HG02623 (cell line): ENCODE data around the gene ZNF274.
A peak's percentile ranks its signal among the peaks of the same experiment; 100 is the strongest.
"Not testable (repeated sequence)": the region's sequence is repeated elsewhere in the genome, so short reads cannot be mapped to it uniquely, and the experiment has no call there.

Source experiments
- ATAC-seq: cut with Tn5 transposase; IDR thresholded peaks from one replicate; pipeline ENCODE4 v1.9.1; 2021; ENCODE audit warnings: moderate library complexity; ENCODE audit not compliant: unreplicated experiment

Gene ZNF274

DNA sequence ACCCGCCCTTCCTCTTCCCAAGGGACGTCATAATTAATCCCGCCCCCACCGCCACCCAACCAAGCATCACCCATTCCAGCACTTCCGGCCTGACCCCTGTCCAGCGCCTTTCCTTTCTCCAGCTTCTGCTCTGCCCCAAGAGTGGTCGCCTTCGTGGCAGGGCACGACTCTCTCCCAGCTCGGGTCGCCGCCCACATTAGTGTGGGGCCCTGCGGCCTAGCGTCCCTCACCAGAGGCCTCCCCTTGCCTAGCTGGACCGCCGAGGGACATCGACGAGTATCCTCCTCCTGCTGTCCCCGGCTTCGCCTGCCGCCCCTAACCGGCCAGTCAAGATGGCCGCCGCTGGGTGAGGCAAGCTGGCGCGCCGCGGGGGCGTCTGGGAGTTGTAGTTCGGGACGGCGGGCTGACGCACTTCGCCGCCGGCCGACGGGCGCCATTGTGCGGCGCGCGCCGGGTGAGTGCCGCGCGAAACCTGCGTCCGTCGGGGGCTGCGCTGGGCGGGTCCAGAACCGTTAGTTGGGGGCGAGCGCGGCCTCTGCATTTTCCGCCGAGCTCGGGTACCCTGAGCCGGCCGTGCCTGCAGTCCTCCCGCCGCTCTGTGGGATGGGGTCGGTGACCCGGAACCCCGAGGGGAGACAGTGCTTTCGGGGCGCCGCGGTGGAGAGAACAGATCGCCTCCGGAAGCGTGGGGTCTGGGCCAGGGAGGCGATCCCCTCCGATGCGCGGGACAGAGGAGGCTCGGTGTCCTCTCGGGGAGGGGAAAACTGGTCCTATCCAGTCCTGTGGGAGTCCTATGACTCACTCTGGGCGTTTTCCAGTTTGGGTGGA is at the start of gene ZNF274:
ZNF274 (plus strand) TSS at position 73 of the 828 bp plus-strand sequence. CDS start 905 bp downstream, outside the sequence.
- ATAC-seq = peak; percentile 86

DNA sequence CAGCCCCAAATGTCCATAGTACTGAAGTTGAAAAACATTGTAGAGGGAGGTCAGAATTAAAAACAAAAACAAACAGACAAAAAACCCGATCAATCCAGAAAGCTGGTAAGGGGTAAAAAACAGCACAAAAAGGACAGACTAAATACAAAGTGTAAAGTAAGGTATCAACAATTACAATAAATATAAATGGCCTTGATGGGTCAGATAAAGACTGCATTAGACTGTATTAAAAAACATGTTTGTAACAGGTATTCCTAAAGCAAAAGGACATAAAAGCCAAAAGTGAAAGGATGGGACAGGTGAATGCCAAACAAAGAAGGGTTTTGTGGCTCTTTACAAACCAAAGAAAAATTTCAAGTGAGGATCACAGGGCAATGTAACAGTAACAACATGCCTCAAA is 48.6 kb upstream of the ZNF274 start:
- ATAC-seq = no peak

DNA sequence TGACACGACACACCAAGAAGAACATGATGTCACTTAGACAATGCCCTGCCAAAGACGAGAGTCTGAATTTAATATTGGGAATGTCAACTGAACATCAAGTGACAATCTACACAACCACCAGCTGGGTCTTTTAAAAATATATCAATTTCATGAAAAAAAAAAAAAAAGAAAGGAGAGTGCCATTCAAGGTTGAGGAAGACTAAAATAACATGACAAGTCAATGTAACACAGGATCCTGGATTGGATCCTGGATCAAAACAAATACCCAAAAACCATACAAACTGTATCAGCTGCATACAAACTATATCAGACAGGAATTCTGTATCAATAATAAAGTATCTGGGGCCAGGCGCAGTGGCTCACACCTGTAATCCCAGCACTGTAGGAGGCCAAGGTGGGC is 37.0 kb upstream of the ZNF274 start:
- ATAC-seq = no peak

DNA sequence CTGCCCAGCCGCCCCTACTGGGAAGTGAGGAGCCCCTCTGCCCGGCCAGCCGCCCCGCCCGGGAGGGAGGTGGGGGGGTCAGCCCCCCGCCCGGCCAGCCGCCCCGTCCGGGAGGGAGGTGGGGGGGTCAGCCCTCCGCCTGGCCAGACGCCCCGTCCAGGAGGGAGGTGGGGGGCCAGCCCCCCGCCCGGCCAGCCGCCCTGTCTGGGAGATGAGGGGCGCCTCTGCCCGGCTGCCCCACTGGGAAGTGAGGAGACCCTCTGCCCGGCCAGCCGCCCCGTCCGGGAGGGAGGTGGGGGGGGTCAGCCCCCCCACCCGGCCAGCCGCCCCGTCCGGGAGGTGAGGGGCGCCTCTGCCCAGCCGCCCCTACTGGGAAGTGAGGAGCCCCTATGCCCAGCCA is 35.4 kb upstream of the ZNF274 start:
- ATAC-seq = not testable (repeated sequence)

DNA sequence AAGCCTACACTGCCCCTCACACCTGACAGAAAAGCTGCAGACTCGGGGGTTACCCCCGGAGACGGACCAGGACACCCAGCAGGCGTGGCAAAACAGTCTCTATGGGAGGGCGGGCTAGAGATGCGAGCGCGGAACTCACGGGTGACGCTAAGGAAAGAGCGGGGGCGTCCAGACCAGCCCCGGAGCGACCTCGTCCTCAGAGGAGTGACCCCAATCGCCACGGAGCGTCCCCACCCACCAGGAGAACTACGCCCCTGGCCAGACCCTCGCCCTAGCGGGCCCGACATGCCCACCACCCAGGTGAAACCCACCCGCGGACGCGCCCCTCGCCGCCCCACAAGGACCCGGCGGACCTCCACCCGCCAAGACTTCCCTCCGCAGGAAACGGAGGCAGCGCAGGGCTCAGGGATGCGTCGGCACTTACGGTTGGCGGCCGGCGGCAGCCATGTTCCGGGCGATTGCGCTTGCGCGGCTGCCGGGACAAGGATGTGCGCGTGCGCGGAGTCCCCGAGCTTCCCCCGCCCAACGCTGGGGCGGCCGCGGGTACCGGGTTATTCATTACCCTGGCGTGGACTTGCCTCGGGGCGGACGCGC is 32.4 kb upstream of the ZNF274 start, which contains the start of gene ZNF329:
ZNF329 (minus strand) TSS at position 462 of the 594 bp plus-strand sequence. CDS start 21,286 bp downstream, outside the sequence.
- peak; percentile 67 for ATAC-seq

DNA sequence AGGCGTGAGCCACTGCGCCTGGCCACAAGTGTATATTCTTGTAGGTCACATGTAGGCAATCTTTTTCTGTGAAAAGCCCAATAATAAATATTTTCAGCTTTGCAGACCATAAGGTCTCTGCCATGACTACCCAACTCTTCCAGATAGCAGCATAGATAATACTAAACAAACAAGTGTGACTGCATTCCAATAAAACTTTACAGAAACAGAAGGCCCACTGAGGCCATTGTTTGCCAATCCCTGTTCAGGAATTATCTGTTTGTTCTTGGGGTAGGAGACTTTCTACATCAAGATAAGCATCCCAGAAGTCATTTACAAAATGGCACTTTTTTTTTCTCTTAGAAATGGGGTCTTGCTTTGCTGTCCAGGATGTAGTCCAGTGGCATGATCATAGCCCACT is 29.5 kb upstream of the ZNF274 start:
- no peak for ATAC-seq

DNA sequence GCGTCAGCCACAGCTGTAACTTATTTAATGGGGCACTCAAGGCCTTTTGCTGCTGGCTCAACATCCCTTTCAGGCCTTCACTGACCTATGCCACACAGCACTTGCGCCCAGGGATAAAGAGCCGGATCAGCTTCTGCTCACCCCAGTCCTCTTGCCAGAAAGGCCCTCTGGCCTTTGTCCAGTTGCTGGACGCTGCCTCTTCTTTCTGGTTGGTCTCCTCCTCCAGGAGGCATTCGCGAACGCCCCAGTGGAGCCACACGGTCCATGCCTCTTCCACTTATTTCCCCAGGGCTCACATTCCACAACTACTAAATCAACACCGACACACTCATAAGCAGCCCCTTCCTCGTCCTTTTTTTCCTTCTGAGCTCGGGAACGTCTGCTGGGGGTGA is 28.6 kb upstream of the ZNF274 start:
- no peak for ATAC-seq

DNA sequence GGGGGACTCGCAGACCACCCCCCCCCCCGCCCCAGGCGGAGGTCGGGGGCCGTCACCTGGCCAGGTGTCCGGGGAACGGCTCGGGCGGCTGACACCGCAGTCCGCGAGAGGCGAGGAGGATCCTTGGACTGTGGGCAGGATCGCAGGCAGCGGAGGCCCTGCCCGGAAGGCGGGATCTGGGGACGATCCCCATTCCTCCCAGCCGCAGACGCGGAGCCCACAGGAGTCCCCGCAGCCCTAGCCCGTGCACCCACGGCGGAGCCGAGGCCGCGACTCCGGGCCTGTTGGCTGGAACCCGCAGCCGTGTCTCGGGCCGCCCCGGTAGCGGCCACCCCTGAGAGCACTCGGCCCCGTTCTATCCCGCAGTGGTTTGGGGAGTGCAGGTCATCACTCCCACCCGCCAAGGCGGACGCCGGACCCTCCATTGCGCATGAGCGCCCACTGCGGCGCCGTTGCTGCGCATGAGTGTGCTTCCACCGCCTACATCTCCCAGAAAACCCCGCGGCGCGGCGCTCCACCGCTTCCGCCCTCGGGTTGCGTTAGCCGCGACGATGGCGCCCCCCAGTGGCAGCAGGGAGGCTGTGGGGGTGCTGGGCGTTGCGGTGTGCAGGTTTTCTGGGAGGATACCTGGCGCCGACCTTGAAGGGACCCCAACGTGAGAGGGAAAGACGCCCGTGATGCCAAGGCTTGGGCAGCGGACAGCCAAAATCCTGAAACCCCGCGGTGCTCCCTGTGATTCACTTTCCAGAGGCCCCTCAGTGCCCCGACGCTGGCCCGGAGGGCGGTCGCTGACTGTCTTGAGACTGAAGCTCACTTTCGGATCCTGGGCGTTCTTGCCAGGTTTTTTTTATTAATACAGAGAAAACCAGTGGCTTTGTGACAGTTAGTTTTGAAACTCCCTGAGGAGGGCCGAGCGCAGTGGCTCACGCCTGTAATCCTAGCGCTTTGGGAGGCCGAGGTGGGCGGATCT is 27.9 kb upstream of the ZNF274 start:
- peak; percentile 66 for ATAC-seq

DNA sequence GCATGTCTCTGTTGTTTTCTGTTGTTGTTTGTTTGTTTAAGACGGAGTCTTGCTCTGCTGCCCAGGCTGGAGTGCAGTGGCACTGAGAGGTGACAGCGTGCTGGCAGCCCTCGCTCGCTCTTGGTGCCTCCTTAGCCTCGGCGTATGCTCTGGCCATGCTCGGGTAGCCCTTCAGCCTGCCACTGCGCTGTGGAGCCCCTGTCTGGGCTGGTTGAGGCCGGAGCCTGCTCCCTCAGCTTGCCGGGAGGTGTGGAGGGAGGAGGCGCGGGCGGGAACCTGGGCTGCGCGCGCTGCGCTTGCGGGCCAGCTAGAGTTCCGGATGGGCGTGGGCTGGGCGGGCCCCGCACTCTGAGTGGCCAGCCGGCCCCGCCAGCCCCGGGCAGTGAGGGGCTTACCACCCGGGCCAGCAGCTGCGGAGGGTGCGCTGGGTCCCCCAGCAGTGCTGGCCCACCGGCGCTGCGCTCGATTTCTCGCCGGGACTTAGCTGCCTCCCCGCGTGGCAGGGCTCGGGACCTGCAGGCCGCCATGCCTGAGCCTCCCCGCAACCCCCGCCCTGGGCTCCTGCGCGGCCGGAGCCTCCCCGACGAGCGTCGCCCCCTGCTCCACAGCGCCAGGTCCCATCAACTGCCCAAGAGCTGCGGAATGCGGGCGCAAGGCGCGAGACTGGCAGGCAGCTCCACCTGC is 25.7 kb upstream of the ZNF274 start:
- no peak for ATAC-seq

DNA sequence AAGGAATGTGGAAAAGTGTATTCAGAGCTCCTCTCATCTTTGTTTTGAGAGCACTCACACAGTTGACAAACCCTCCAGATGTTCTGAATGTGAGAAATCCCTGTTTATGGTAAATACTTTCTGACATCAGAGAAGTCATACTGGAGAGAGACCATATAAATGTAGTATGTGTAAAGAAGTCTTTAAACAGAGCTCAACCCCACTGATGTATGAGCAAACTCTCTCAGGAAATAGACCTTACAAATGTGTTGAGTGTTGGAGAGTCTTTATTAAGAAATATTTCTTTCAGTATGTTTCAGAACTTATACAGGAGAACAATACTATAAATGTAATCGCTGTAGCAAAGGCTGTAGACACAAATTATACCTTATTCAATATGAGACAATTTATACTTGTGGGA is 16.6 kb upstream of the ZNF274 start:
- no peak for ATAC-seq

DNA sequence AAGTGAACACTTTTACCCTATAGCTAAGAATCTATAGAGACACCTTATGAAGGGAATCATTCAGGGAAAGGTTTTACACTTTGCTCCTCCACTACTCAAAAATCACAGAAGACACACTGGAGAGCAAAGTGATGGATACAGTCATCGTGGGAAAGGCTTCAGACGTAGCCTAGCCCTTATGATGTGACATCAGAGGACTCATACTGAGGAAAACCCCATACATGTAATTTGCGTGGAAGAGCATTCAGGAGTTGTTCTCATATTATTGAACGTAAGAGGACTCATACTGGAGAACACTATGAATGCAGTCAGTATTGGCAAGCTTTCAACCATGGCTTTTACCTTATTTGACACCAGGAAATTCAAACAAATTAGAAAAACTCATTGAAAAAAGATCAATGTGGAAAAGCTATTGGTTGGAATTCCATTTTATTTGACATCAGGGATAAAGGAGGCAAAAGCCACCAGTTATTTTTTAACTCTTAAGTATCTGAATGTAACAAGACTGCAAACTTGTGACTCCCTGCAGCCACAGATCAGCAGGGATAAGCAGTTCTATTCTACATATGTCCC is 16.1 kb upstream of the ZNF274 start:
- ATAC-seq = no peak

DNA sequence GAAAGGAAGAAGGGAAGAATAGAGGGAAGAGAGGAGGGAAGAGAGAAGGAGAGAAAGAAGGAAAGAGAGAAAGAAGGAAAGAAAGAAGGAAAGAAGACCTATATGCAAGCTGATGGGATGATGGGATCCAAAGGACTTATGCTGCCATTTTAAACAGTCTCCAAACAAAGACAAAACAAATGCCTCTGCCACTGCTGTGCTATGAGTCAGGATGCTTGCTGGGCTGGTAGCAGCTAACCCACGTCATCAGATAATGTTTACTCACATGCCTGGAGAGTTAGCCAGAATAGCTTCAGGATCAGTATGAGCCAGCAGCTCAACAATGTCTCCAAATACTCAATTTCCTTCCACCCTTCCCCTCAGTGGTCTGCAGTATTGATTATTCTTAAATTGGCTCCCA is 12.0 kb upstream of the ZNF274 start:
- ATAC-seq = no peak

DNA sequence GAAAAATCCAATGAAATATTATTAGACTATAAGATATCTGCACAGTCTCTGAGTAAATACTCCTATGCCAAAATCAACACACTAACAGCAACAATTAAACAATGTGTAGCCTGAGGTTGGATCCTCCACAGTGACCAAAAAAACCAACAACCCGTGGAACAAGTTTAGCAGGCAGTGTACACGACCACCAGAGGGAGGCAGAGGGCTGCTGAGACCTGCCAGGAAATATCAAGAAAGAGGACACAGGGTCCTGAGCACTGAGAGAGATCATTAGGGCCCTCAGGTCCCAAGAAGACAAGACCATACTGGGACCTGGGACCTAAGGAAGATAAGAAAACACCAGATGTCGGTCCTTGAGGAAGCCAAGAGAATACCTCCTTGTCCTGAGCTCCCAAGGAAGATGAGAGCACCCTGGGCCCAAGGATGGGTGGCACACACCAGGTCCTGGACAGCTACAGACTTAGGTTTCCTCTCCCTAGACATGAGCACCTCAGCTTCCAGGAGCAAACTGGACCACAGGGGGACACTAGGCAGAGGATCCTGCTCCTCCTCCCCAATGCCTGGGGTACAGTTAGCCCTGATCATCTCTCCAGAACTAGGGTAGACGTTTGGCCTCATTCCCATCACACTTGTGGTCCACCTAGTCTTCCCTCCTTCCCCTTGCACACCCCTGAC is 822 bp upstream of the ZNF274 start:
- ATAC-seq = no peak

DNA sequence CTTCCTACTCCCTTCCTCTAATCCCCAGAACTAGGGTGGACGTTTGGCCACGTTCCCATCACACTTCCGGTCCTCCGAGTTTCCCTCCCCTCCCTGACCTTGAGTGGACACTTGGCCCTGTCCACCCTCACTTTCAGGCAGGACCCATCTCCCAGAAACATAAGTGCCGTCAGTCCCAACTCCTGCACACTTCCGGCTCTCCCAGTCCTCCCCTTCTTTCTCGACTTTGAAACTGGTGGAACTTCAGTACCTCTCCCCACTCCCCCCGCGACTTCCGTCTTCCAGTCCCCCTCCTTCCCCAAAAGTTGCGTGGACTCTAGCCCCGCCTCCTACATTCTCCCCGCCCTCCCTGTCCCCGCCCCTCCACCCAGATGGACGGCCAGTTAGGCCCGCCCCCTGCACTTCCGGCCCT is 278 bp upstream of the ZNF274 start:
- ATAC-seq = no peak

DNA sequence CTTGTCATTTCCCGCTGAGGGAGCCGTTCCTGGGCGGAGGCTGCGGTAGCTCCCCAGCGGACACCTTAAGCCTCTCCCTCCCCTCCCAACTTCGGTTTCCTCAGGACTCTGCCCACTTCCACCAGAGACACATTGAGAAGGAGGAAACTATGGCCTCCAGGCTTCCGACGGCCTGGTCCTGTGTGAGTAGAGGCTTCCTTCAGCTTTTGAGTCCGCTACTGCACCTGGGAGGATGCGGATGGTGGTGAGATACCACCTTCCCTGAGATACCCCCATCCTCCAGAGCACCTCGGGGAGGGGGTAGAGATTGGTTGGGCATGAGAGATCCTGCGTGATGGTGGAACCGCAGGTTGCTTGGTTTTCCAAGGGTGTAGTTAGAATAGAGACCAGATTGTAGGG is 955 bp downstream of the ZNF274 start:
- ATAC-seq = peak; percentile 10

DNA sequence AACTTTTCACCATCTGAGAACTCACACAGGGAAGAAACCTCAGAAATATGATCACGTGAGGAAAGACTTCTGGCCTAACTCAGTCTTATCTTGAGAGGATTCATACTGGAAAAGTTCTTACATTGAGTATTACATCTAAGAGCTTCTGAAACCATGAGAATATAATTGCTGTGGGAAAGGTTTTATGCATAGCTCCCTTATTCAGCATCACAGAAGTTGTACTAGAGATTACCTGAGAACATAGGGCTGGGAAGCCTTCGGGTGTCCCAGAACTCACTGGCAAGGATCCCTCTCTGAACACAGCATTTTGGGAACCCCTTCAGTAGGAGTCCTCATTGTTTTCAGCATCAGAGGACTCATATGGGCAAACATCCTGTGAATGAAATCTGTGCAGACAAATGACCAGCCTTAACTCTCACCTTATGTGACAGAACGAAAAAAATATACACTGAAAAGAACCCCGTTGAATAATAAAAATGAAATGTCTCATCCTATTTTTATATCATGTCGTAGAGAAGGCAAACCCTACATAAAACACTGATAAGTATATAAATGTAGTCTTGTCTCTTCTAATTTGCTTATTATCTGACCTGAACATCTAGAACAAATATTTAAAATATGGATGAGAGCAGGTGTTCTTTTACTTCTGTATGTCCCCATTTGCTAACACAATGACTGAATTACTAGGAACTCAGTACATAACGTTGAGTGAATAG is 14.2 kb downstream of the ZNF274 start:
- no peak for ATAC-seq

DNA sequence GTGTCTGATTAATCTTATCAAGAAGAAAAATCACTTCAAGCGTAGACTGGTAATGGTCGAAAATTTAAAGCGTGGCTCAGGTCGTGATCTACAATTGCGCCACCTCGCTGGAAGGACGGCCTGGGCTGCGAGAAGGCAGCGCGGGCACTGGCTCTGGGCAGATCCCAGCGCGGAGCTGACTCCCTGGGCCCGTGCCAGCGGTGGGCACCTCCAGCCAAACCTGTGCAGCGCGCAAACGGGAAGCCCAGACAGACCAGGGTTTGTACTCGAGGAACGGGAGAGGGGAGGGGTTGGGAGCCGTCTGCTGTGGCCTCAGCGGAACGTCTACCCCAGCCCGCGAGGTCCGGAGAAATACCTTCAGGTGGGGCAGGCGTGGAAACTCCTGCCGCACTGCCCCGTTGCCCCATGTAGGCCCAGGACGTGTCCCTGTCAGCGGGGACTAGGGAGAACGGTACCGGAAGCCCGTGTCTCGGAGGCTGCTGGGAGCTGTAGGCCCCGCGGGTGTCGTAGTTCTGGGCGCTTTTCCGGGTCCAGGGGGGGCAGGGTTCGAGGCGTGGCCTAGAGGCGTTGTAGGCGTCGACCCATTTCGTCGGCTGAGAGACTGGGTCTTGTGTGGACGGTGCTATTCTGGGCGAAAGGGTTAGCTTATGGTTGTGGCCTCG is 21.1 kb downstream of the ZNF274 start:
- ATAC-seq = no peak

DNA sequence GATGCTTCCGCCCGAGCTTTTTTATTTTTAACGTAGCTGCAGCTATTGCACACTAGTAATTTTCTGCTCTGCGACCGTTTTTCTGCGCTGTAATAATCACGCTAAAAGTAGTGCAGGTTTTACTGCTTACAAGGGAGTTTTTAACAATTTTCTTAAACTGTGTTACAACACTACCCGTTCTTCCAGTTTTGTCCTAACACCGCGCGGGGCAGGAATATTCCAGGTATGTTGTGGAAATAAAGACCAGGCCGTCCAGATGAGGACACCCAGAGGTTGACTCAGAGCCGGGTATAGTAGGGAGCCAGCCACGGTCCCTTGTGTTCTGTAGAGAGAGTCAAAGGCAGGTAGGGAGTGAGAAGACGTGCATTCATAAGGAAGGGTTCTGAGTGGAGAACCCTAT is 21.7 kb downstream of the ZNF274 start:
- ATAC-seq = no peak

DNA sequence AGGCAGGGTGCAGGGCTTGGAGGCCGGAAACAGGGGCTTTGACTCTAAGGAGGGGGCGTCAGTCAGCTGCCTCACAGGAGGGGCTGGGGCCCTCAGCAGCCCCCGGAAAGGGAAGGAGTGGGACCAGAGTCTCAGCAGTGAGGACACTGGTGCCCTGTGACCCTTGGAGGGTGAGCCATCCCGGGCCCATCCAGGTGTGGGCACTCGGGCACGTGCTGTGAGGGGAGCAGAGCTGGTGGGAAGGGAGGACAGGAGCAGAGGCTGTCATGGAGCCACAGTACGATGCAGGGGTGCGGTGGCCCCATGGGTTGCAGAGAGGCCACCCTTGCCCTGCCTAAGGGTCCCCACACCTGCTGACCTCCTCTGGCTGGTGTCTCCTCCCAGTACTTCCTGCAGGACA is 26.7 kb downstream of the ZNF274 start:
- no peak for ATAC-seq
